LNCaP clone FGC (cell line): ENCODE data around the gene NR3C2.
A peak's percentile ranks its signal among the peaks of the same experiment; 100 is the strongest.

Experiments used
- DNase-seq: peaks from one replicate; pipeline ENCODE4 v3.0.0-alpha.2; 2011; ENCODE audit warnings: low read depth
- H3K4me3 ChIP-seq: 2 replicates; pipeline ENCODE4 v1.5.1; 2011; ENCODE audit warnings: mild to moderate bottlenecking, low read depth, low read length, control low read depth
- CTCF ChIP-seq: IDR thresholded peaks from 2 replicates; pipeline ENCODE4 v1.5.1; 2012; ENCODE audit warnings: mild to moderate bottlenecking; ENCODE audit not compliant: control insufficient read depth, insufficient read depth; ENCODE audit errors: extremely low read depth

NR3C2 gene

GRCh38 chr4:148376151-148376550 is 66.1 kb downstream of the NR3C2 start:
- DNase-seq: peak; percentile 70
- H3K4me3 ChIP-seq: peak overlapping the region; percentile 9
- TF ChIP-seq CTCF: no peak

GRCh38 chr4:148375584-148375983 is 66.6 kb downstream of the NR3C2 start:
- DNase-seq: no peak
- TF ChIP-seq CTCF: no peak
- no peak overlapping the region for H3K4me3 ChIP-seq

- DNase-seq: no peak
- no peak for TF ChIP-seq CTCF
- no peak overlapping the region for H3K4me3 ChIP-seq
Observed at GRCh38 chr4:148373093-148373492, 69.1 kb downstream of the NR3C2 start.

GRCh38 chr4:148369919-148370318 is 72.3 kb downstream of the NR3C2 start:
- TF ChIP-seq CTCF: no peak
- H3K4me3 ChIP-seq: no peak overlapping the region
- no peak for DNase-seq

- no peak for DNase-seq
- no peak overlapping the region for H3K4me3 ChIP-seq
- no peak for TF ChIP-seq CTCF
Observed at GRCh38 chr4:148367756-148368155, 74.5 kb downstream of the NR3C2 start.

GRCh38 chr4:148366251-148366650 is 76.0 kb downstream of the NR3C2 start:
- no peak for TF ChIP-seq CTCF
- DNase-seq: no peak
- no peak overlapping the region for H3K4me3 ChIP-seq

- no peak for DNase-seq
- no peak overlapping the region for H3K4me3 ChIP-seq
- no peak for TF ChIP-seq CTCF
Observed at GRCh38 chr4:148364525-148364924, 77.7 kb downstream of the NR3C2 start.
